Heart left ventricle (tissue), 13 donors: ENCODE data around the gene SLC39A11.

Source experiments
- POLR2A ChIP-seq, 2 donors: fragments of 450-650 bp; IDR thresholded peaks; one replicate each; pipeline ENCODE4 v1.6.1; 2017; ENCODE audit warnings: antibody characterized with exemption in 2 of 2, mild to moderate bottlenecking in 2 of 2, moderate library complexity in 2 of 2
- TF ChIP-seq, protein P1 (sequence below), 12 donors: fragments of 200-600 bp; sonication (generic) in 4 of 12; IDR thresholded peaks; one replicate each; pipeline versions ENCODE4 v1.5.0 to v1.8.0; 2018 to 2022; ENCODE audit warnings: antibody characterized with exemption in 12 of 12, mild to moderate bottlenecking in 5 of 12
- donor health status: ischemic (EF 13 %, LVEDD 7.1; RV severe dilation, severe dysfunction).
- donor health status: DM: no; HTN: yes; CAD: no.
- donor health status: DM: no; HTN: no; CAD: no.
- donor health status: ischemic (EF 25% LVEDD 6.9; RV normal size, moderate dysfunction).
- donor health status: ischemic (EF 25% LVEDD 5.7; RV mildly dilated, moderate dysfunction).
- donor health status: ischemic (EF 35%, LVEDD 5.7; RV mildly dilated, moderate dysfunction).
- donor health status: nonischemic (EF 11% LVEDD 7.7; RV severe dilation, severe dysfunction).
- donor health status: DM: yes; HTN: yes; CAD: no.
- donor health status: PGD.
- donor health status: ischemic (EF 29% LVEDD 5.4; RV normal size, mild dysfunction).
- donor health status: nonischemic (EF 23%, LVEDD 6.1; RV moderate dilation, normal function).

GRCh38 chr17:72984926-72985325, 107.6 kb downstream of the SLC39A11 start:
- TF ChIP-seq, protein P1, sequence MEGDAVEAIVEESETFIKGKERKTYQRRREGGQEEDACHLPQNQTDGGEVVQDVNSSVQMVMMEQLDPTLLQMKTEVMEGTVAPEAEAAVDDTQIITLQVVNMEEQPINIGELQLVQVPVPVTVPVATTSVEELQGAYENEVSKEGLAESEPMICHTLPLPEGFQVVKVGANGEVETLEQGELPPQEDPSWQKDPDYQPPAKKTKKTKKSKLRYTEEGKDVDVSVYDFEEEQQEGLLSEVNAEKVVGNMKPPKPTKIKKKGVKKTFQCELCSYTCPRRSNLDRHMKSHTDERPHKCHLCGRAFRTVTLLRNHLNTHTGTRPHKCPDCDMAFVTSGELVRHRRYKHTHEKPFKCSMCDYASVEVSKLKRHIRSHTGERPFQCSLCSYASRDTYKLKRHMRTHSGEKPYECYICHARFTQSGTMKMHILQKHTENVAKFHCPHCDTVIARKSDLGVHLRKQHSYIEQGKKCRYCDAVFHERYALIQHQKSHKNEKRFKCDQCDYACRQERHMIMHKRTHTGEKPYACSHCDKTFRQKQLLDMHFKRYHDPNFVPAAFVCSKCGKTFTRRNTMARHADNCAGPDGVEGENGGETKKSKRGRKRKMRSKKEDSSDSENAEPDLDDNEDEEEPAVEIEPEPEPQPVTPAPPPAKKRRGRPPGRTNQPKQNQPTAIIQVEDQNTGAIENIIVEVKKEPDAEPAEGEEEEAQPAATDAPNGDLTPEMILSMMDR (IDR thresholded peaks at IDR 0.05): no peak
- no peak for TF ChIP-seq POLR2A (IDR thresholded peaks at IDR 0.05)
